Keratinocyte (primary cell): Measurements from ENCODE around the gene PHLPP1. TPM values are rescaled to one million over a fixed set of nuclear protein-coding genes. Genes with fewer than 3 reads are reported as not detected.

Experiments used
- DNase-seq: peaks from one replicate; pipeline ENCODE4 v3.0.0-alpha.2; 2011; ENCODE audit warnings: low read depth, missing footprints, low spot score
- FAIRE-seq: peaks from 2 replicates; lab custom pipeline; 2011; peaks lifted over from hg19 to GRCh38; lab: Jason Lieb, UNC
- H2AFZ ChIP-seq: 2 replicates; pipeline ENCODE4 v1.6.0; 2012; ENCODE audit warnings: low read length, control low read depth, inconsistent platforms; ENCODE audit not compliant: control insufficient read depth
- H3K27ac ChIP-seq: 2 replicates; pipeline ENCODE4 v1.5.1; 2011; ENCODE audit warnings: low read length; ENCODE audit not compliant: control insufficient read depth, insufficient read depth
- H3K27me3 ChIP-seq: 3 replicates; pipeline ENCODE4 v1.6.0; 2011; ENCODE audit warnings: low read length; ENCODE audit not compliant: control insufficient read depth, insufficient read depth; ENCODE audit errors: extremely low read depth
- H3K36me3 ChIP-seq, 2 experiments: 2 replicates in 1 of 2; 3 replicates in 1 of 2; pipeline ENCODE4 v1.5.1; 2011; ENCODE audit warnings: low read length in 2 of 2, mild to moderate bottlenecking in 1 of 2; ENCODE audit not compliant: control insufficient read depth in 2 of 2, insufficient read depth in 2 of 2; ENCODE audit errors: extremely low read depth in 1 of 2
- H3K4me1 ChIP-seq: 3 replicates; pipeline ENCODE4 v1.5.1; 2011; ENCODE audit warnings: low read length; ENCODE audit not compliant: control insufficient read depth, insufficient read depth; ENCODE audit errors: extremely low read depth
- H3K4me2 ChIP-seq: 3 replicates; pipeline ENCODE4 v1.6.0; 2011; ENCODE audit warnings: low read depth, low read length; ENCODE audit not compliant: control insufficient read depth, insufficient read depth; ENCODE audit errors: extremely low read depth
- H3K4me3 ChIP-seq, 3 experiments: fragments of 200-600 bp in 1 of 3; sonication (generic) in 1 of 3; 2 replicates in 2 of 3; 3 replicates in 1 of 3; pipeline ENCODE4 v1.5.1; 2011 to 2016; ENCODE audit warnings: low read length in 3 of 3, mild to moderate bottlenecking in 3 of 3, control low read depth in 2 of 3, inconsistent platforms in 1 of 3, low read depth in 1 of 3, mixed read lengths in 1 of 3, mixed run types in 1 of 3, moderate library complexity in 1 of 3; ENCODE audit not compliant: control insufficient read depth in 2 of 3, insufficient read depth in 2 of 3; ENCODE audit errors: extremely low read depth in 1 of 3
- H3K79me2 ChIP-seq: 2 replicates; pipeline ENCODE4 v1.6.0; 2012; ENCODE audit warnings: low read length; ENCODE audit not compliant: control insufficient read depth, insufficient read depth
- H3K9ac ChIP-seq: 3 replicates; pipeline ENCODE4 v1.6.0; 2011; ENCODE audit warnings: low read length; ENCODE audit not compliant: control insufficient read depth, insufficient read depth; ENCODE audit errors: extremely low read depth
- H3K9me1 ChIP-seq: 3 replicates; pipeline ENCODE4 v1.6.0; 2011; ENCODE audit warnings: low read length; ENCODE audit not compliant: control insufficient read depth, insufficient read depth; ENCODE audit errors: extremely low read depth
- H3K9me3 ChIP-seq: 2 replicates; pipeline ENCODE4 v1.5.1; 2012; ENCODE audit warnings: low read depth, low read length; ENCODE audit not compliant: control insufficient read depth
- H4K20me1 ChIP-seq: 3 replicates; pipeline ENCODE4 v1.6.0; 2011; ENCODE audit warnings: low read length; ENCODE audit not compliant: control insufficient read depth, insufficient read depth; ENCODE audit errors: extremely low read depth
- EZH2 ChIP-seq: IDR thresholded peaks from one replicate; pipeline ENCODE4 v1.6.1; 2012; ENCODE audit warnings: inconsistent platforms, mild to moderate bottlenecking, low read length, moderate library complexity
- dilution Hi-C: fragments of 300-500 bp; cut with MboI; formaldehyde crosslinking; loops from one replicate; pipeline ENCODE4 v1.7.0; 2020; ENCODE audit warnings: low sequenced_read_pairs; ENCODE audit not compliant: extremely low pct_ligation_motif_present
- polyA plus RNA-seq, 5 experiments: library from polyadenylated mRNA; depleted of rRNA in 3 of 5; stranded (reverse) in 3 of 5; stranded (forward) in 1 of 5; unstranded in 1 of 5; fragments of >200 nt; gene quantifications; 1 replicate in 1 of 5; 2 replicates in 3 of 5; 3 replicates in 1 of 5; pipeline versions ENCODE4 v1.2.1 to v1.2.3, GENCODE V29; 2011 to 2012; ENCODE audit warnings: missing spikeins in 2 of 5, low read depth in 1 of 5, low replicate concordance in 1 of 5
- TF ChIP-seq, protein P1 (sequence below), 3 experiments: IDR thresholded peaks in 1 of 3; conservative IDR thresholded peaks in 1 of 3; optimal IDR thresholded peaks in 1 of 3; 2 replicates in 2 of 3; 3 replicates in 1 of 3; pipeline versions ENCODE3 to v1.5.1; 2011; ENCODE audit warnings: low read length in 3 of 3, mild to moderate bottlenecking in 3 of 3, moderate library complexity in 2 of 3, control low read depth in 1 of 3, inconsistent platforms in 1 of 3; ENCODE audit not compliant: insufficient read depth in 2 of 3; ENCODE audit errors: extremely low read depth in 1 of 3

The PHLPP1 gene
- polyA plus RNA-seq, 1 donor (not counting 4 experiments of a cell fraction or from before 2014, with no cell fraction given) = 8.4 TPM

DNA sequence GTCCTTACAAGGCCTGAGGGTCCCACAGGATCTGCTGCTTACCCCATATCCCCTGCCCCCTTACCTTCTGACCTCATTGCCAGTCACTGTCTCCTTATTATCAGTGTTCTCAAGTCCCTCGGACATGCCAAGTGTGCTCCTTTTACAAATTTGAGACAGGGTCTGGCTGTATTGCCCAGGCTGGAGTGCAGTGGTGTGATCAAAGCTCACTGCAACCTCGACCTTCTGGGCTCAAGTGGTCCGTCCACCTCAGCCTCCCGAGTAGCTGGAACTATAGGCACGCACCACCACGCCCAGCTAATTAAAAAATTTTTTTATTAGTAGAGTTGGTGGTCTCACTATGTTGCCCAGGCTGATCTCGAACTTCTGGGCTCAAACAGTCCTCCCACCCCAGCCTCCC lies 141.0 kb downstream of the PHLPP1 start:
- peaks cover 9% of the 10 kb centered on the region for H3K4me1 ChIP-seq
- H3K9me3 ChIP-seq = no peaks in the 10 kb centered on the region
- H3K27ac ChIP-seq = no peak overlapping the region
- dilution Hi-C loops = no loop called here
- no peak for FAIRE-seq
- H2AFZ ChIP-seq = no peak overlapping the region
- DNase-seq = no peak
- no peaks in the 10 kb centered on the region for H3K79me2 ChIP-seq
- TF ChIP-seq, protein P1, sequence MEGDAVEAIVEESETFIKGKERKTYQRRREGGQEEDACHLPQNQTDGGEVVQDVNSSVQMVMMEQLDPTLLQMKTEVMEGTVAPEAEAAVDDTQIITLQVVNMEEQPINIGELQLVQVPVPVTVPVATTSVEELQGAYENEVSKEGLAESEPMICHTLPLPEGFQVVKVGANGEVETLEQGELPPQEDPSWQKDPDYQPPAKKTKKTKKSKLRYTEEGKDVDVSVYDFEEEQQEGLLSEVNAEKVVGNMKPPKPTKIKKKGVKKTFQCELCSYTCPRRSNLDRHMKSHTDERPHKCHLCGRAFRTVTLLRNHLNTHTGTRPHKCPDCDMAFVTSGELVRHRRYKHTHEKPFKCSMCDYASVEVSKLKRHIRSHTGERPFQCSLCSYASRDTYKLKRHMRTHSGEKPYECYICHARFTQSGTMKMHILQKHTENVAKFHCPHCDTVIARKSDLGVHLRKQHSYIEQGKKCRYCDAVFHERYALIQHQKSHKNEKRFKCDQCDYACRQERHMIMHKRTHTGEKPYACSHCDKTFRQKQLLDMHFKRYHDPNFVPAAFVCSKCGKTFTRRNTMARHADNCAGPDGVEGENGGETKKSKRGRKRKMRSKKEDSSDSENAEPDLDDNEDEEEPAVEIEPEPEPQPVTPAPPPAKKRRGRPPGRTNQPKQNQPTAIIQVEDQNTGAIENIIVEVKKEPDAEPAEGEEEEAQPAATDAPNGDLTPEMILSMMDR (optimal IDR thresholded peaks at IDR 0.05 in 1 of 3, IDR thresholded peaks at IDR 0.05 in 1 of 3, conservative IDR thresholded peaks at IDR 0.05 in 1 of 3; ENCODE audit: extremely low read depth in 1 of 3, insufficient read depth in 2 of 3, low read length in 3 of 3) = no peak
- no peak for TF ChIP-seq EZH2
- no peak overlapping the region for H3K4me3 ChIP-seq
- no peak overlapping the region for H3K4me2 ChIP-seq
- H3K9me1 ChIP-seq = no peaks in the 10 kb centered on the region
- H3K9ac ChIP-seq = no peak overlapping the region
- no peaks in the 10 kb centered on the region for H3K27me3 ChIP-seq
- no peaks in the 10 kb centered on the region for H3K36me3 ChIP-seq
- no peaks in the 10 kb centered on the region for H4K20me1 ChIP-seq

DNA sequence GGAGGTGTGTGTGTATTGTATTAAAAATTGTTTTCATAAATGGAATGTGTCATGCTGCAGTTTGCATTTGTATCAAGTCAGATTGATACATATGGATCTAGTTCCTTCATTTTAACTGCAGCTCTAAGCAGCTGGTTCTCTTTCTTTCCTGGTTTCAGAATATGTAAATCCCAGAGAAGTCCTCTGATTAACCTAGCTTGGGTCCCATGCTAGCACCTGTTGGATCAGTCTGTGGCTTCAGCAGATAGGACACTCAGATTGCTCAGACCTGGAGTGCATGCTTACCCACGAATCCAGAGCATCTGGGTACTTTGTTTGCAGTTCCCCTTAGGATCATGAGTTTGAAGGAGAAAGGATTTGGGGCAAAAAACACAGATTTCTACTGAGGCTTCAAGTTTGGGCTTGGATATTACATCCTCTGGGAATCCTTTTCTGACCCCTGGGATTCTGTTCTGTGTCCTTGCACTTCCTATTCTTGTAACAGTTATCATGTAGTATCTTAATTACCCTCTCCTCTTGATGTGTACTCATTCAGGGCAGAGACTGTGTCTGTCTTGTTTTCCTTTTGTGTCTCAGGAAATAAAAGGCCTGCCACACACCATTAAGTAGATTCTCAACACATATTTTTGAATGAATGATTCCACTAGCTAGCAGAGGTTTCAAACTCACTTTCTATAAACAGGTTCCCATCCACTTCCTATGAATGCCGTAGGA lies 142.1 kb downstream of the PHLPP1 start:
- DNase-seq = no peak
- Histone ChIP-seq H3K4me2 (no peak overlapping the region), H3K4me3 (no peak overlapping the region), H3K27me3 (no peaks in the 10 kb centered on the region), H3K9ac (no peak overlapping the region), H3K9me1 (no peaks in the 10 kb centered on the region), H3K9me3 (no peaks in the 10 kb centered on the region), H3K36me3 (no peaks in the 10 kb centered on the region), H2AFZ (no peak overlapping the region), H3K4me1 (peaks cover 8% of the 10 kb centered on the region), H4K20me1 (no peaks in the 10 kb centered on the region), H3K79me2 (no peaks in the 10 kb centered on the region), H3K27ac (no peak overlapping the region)
- no peak for FAIRE-seq
- no peak for TF ChIP-seq EZH2
- TF ChIP-seq, protein P1 (optimal IDR thresholded peaks at IDR 0.05 in 1 of 3, IDR thresholded peaks at IDR 0.05 in 1 of 3, conservative IDR thresholded peaks at IDR 0.05 in 1 of 3; ENCODE audit: extremely low read depth in 1 of 3, insufficient read depth in 2 of 3, low read length in 3 of 3) = no peak
- dilution Hi-C loops = no loop called here
